Activated naive CD4-positive, alpha-beta T cell treated with anti-CD3 and anti-CD28 coated beads, Interleukin-2, amount 10 ng/mL, durations not matched to agents 7 days and 5 days (primary cell): ENCODE measurements around the gene ST6GALNAC5.

Experiments used
- CTCF ChIA-PET: fragments of 350-600 bp; sonication (Branson Sonifier 250); formaldehyde crosslinking; loops from one replicate; lab custom pipeline; 2021; ENCODE audit warnings: antibody characterized with exemption; lab: Charles Lee
- DNase-seq: peaks from one replicate; pipeline ENCODE4 v3.0.0-alpha.2; 2020
- H3K27ac Mint-ChIP-seq: one replicate; pipeline ENCODE4 v1.8.0; 2021; ENCODE audit warnings: mild to moderate bottlenecking, moderate library complexity, mixed read lengths
- H3K27me3 Mint-ChIP-seq: one replicate; pipeline ENCODE4 v1.8.0; 2021; ENCODE audit warnings: mild to moderate bottlenecking, mixed read lengths
- H3K36me3 Mint-ChIP-seq: one replicate; pipeline ENCODE4 v1.8.0; 2021; ENCODE audit warnings: mixed read lengths
- H3K4me1 Mint-ChIP-seq: one replicate; pipeline ENCODE4 v1.8.0; 2021; ENCODE audit warnings: mixed read lengths
- H3K4me3 Mint-ChIP-seq: one replicate; pipeline ENCODE4 v1.8.0; 2021; ENCODE audit warnings: mild to moderate bottlenecking, moderate library complexity, mixed read lengths
- H3K9me3 Mint-ChIP-seq: one replicate; pipeline ENCODE4 v1.8.0; 2021; ENCODE audit warnings: mixed read lengths

Gene ST6GALNAC5

DNA sequence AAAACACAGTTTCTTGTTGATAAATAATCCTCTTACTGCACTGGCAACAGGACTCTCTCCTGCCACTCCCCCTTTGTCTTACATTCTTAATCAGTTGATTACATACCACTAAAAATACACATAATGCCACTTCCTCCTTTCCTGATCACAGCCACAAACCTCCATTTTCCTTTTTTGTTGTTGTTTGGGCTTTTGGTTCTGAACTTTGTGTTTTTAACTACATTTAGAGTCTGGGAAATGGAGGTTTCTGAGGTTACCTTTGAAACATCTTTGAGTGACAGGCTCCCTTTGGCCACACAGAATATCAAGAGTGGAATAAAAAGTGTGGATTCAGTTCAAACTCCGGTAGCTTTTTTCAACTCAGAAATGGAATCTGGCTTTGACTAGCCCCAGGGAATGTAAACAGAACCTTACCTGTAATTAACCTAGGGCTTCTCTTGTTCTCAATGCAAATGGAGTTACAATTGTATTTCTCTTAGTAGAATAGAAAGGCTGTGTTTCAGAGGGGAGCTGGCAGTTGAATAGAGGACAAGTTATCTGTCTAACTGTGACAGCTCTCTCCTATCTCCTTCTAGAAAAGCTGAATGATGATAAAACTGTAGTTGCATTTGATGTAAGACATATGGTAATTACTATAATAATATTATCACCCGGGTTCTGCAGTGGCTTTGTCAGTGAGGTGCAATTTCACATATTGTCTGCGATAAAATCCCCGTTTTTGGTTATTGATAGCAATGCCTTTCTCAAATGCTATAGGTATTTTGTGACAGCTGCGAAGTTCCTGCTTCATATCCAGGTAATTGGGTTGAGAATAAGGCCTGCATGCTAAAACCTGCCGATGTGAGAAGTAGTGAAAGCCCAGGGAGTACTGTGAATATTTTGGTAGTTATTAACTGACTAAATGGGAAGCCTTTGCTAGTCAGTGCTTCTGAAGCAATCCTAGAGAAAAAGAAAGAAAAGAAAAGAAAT lies 66.9 kb downstream of the ST6GALNAC5 start:
- Mint-ChIP-seq H3K4me1 (peaks cover 2% of the 10 kb centered on the region), H3K9me3 (no peaks in the 10 kb centered on the region), H3K27me3 (no peaks in the 10 kb centered on the region), H3K36me3 (no peaks in the 10 kb centered on the region), H3K27ac (no peak overlapping the region), H3K4me3 (no peak overlapping the region)
- no peak for DNase-seq
- CTCF ChIA-PET, result no interaction called here

DNA sequence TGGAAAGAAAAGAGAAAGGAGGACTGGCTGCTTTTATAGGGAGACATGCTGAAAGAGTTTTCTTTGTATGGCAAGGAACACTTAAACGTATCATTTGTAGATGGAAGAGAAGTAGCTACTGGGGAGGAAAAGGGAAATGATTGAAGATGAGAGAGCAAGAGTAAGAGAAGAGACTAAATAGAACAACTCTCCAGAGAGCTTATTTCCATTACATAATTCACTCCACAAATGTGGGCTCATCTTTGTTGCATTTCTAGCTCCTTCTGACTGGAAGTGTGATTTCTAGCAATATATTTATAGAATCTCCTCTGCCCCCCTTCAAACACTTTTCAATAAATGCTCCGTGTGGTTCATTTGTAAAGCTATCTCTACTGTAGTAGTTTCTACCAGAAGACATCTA lies 71.0 kb downstream of the ST6GALNAC5 start:
- Mint-ChIP-seq H3K27ac (no peak overlapping the region), H3K27me3 (peaks cover 3% of the 10 kb centered on the region), H3K4me1 (peaks cover 2% of the 10 kb centered on the region), H3K36me3 (no peaks in the 10 kb centered on the region), H3K4me3 (no peak overlapping the region), H3K9me3 (no peaks in the 10 kb centered on the region)
- CTCF ChIA-PET, result interaction anchor here (0.8 kb wide), 1 partner anchor 11 kb away, joined by 3 read pairs; no protein-coding TSS in a partner anchor
- no peak for DNase-seq

DNA sequence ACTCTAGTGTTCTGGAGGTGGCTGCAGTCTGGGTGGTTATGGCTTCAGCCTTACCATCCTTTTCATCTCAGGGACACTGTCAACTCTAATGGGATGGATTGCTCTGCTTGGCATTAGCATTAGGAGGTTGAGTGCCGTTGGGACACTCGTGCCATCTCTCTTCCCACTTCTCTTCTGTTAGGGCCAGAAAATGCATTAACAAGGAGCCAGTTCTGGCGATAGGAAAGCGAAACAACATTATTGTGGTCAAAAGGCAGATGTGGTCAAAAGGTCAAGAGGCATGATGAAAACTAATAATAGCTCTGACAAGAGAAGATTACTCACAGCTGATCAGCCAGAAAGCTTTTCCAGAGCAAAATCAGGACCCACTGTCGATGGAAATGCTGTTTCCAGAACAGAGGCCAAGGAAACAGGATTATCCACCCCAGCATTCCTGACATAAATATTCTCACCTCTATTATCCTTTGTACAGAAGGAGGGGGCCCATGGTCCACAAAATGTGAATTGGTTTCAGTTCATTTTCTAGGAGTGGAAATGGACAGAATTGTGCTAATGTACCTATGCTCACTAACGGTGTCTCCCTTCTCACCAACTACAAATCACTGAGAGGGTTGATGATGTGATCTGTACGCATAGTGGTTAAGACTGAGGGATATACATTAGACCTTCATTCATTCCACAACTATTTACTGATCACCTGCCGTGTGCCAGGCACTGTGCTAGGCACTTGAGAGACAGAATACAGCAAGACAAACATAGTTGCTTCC lies 72.0 kb downstream of the ST6GALNAC5 start:
- no peak overlapping the region for H3K4me3 Mint-ChIP-seq
- H3K27ac Mint-ChIP-seq, result no peak overlapping the region
- CTCF ChIA-PET, result no interaction called here
- H3K9me3 Mint-ChIP-seq, result no peaks in the 10 kb centered on the region
- peaks cover 3% of the 10 kb centered on the region for H3K27me3 Mint-ChIP-seq
- no peak for DNase-seq
- H3K4me1 Mint-ChIP-seq, result no peaks in the 10 kb centered on the region
- H3K36me3 Mint-ChIP-seq, result no peaks in the 10 kb centered on the region

DNA sequence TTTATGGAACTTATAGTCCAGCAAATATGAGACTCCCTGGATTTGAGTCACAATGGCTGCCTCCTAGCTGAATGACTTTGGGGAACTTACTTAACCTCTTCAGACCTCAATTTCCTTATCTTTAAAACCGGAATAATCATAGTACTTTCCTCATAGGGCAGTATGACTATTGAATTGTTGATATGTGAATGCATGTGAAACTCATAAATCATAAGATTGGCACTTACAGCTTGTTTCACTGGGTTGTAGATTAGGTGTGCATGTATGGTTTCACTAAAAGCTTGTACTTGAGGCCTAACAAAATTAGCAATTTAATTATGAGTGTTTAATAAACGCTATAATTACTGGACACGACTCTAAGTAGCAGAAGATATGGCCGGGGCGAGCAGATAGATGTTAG lies 72.5 kb downstream of the ST6GALNAC5 start:
- Mint-ChIP-seq H3K27me3 (peaks cover 3% of the 10 kb centered on the region), H3K9me3 (no peaks in the 10 kb centered on the region), H3K4me1 (no peaks in the 10 kb centered on the region), H3K4me3 (no peak overlapping the region), H3K36me3 (no peaks in the 10 kb centered on the region), H3K27ac (no peak overlapping the region)
- DNase-seq, result no peak
- CTCF ChIA-PET, result interaction anchor here (1.3 kb wide), 1 partner anchor 38 kb away, joined by 3 read pairs; no protein-coding TSS in a partner anchor

DNA sequence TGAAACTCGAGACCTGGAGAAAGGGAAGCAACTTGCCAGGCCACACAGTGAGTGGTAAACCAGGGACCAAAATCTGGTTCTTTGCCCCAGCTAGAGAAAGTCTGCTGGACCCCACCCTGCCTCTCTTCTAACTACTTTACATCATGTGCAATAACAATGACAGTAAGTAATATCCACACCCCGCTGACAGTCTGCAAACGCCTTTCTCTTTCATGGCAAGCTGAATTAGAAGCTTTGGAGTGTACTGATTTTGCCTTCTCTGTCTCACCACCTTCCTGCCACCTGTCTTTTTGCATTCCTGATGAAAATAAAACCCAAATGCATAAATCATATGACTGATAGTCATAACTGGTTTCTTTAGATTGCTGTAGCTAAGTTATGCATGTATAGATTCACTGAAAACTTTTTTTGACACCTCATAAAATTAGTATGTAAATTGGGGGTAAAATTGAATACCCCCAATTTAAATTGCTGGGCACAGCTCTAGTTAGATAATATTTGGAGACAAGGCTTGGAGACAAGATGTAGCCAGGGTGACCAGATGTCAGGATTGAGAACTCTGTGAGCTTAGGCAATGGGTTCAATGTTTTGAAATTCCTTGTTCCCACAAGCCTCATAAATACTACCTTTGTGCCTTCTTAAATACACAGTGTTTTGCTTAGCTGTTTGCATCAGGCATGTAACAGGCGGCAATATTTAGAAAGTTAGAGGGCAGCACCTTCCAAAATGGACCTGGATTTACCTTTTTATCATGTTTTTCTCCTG lies 73.5 kb downstream of the ST6GALNAC5 start:
- H3K27me3 Mint-ChIP-seq, result peaks cover 3% of the 10 kb centered on the region
- no peak overlapping the region for H3K27ac Mint-ChIP-seq
- no peaks in the 10 kb centered on the region for H3K4me1 Mint-ChIP-seq
- no peak overlapping the region for H3K4me3 Mint-ChIP-seq
- H3K9me3 Mint-ChIP-seq, result no peaks in the 10 kb centered on the region
- CTCF ChIA-PET, result interaction anchor here (1.3 kb wide), 1 partner anchor 39 kb away, joined by 3 read pairs; no protein-coding TSS in a partner anchor
- H3K36me3 Mint-ChIP-seq, result no peaks in the 10 kb centered on the region
- DNase-seq, result no peak

DNA sequence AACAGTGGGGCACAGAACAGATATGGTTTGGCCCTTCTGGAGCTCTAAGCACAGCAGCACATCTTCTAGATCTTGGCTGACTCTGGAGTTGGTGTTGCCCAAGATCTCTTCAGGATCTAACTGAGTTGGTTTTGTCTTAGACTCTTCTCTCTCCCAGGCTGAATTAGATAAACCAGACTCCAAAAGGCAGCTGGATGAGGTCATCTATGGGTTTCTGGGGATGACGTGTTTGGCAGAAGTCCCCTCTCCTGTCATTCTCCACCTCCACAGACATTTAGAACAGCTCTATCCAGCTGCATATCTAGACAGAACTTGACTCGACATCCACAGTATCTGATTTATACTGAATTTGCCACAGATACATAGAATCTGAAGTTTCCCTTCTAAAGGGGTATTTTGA lies 75.3 kb downstream of the ST6GALNAC5 start:
- Mint-ChIP-seq H3K36me3 (no peaks in the 10 kb centered on the region), H3K4me1 (no peaks in the 10 kb centered on the region), H3K9me3 (no peaks in the 10 kb centered on the region), H3K27ac (no peak overlapping the region), H3K27me3 (peaks cover 3% of the 10 kb centered on the region), H3K4me3 (no peak overlapping the region)
- CTCF ChIA-PET, result no interaction called here
- no peak for DNase-seq

DNA sequence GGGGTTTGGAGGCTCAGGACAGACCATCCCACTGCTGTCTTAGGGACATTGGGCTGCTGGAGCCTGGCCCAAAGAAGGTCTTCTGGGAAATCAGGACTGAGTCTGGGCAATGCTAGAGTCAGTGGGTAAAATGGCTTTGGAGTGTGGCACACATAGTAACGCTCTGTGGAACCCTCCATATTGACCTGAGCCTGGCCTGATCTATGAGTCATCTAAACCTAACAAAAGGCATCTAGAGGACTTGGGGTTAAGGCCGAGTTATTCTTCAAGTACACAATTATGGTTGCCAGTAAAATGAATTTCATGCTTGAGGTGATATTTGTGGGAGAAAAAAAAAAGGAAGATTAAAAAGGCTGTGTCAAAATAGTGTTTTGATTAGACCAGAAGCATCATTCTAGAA lies 77.7 kb downstream of the ST6GALNAC5 start:
- Mint-ChIP-seq H3K36me3 (no peaks in the 10 kb centered on the region), H3K27me3 (peaks cover 3% of the 10 kb centered on the region), H3K27ac (no peak overlapping the region), H3K4me3 (no peak overlapping the region), H3K9me3 (no peaks in the 10 kb centered on the region), H3K4me1 (no peaks in the 10 kb centered on the region)
- no peak for DNase-seq
- CTCF ChIA-PET, result no interaction called here

DNA sequence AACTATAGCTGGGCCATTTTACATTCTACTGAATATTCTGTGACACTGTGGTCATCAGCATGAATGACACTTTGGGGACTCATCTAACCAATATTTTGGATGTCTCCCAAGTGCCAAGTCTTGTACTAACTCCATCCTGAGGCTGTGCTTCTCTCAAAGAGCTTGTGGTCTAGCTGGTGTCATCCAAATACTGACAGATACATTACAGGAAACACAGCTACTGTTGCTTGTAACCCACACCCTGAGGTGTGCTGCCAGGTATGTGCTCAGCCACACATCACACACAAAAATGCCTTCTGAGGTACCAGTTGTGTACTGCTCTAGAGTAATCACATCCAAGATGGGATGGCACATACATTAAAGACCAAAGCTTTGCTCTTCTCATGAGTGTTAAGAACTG lies 81.6 kb downstream of the ST6GALNAC5 start:
- Mint-ChIP-seq H3K4me1 (no peaks in the 10 kb centered on the region), H3K27ac (no peak overlapping the region), H3K4me3 (no peak overlapping the region), H3K9me3 (no peaks in the 10 kb centered on the region), H3K36me3 (no peaks in the 10 kb centered on the region), H3K27me3 (no peaks in the 10 kb centered on the region)
- CTCF ChIA-PET, result interaction anchor here (1.2 kb wide), 1 partner anchor 10 kb away, joined by 3 read pairs; no protein-coding TSS in a partner anchor
- DNase-seq, result no peak

DNA sequence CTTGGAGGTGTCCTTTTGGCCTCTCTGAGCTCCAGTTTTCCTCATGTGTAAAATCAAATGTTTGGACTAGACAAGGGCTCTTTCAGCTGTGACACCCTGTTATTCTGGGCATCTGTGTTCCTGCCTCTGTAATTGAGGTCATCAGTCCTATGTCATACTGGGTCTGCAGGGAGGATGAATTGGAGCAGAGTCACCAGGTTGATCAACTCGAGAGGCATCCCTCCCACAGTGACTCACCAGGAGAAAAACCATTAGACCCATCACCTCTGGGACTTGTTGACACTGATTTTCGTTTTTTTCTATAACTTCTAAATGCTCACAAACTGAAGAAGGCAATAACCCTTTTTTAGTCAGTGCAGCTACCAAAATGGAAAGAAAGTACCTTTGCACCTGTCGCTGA lies 82.2 kb downstream of the ST6GALNAC5 start:
- DNase-seq, result no peak
- Mint-ChIP-seq H3K36me3 (no peaks in the 10 kb centered on the region), H3K4me3 (no peak overlapping the region), H3K27ac (no peak overlapping the region), H3K27me3 (no peaks in the 10 kb centered on the region), H3K9me3 (no peaks in the 10 kb centered on the region), H3K4me1 (no peaks in the 10 kb centered on the region)
- CTCF ChIA-PET, result interaction anchor here (1.2 kb wide), 1 partner anchor 11 kb away, joined by 3 read pairs; no protein-coding TSS in a partner anchor

DNA sequence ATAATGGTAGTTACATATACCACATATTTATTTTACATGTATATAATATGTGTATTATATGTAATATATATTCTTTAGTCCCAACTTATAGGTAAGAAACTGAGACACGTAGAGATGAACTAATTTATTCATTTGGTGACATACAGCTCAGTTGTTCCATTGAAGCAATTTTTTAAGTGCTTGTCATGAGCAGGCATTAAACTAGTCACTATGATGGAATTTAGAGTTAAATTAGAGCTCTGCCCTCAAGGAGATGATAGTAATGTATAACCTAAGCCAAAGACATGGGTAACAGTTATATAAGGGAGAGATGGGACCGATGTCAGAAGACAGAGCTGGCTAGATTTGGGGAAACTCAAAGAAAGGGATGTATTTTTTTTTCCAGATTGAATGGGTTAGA lies 83.0 kb downstream of the ST6GALNAC5 start:
- Mint-ChIP-seq H3K9me3 (no peaks in the 10 kb centered on the region), H3K27me3 (no peaks in the 10 kb centered on the region), H3K4me1 (no peaks in the 10 kb centered on the region), H3K36me3 (no peaks in the 10 kb centered on the region), H3K4me3 (no peak overlapping the region), H3K27ac (no peak overlapping the region)
- CTCF ChIA-PET, result no interaction called here
- DNase-seq, result no peak

DNA sequence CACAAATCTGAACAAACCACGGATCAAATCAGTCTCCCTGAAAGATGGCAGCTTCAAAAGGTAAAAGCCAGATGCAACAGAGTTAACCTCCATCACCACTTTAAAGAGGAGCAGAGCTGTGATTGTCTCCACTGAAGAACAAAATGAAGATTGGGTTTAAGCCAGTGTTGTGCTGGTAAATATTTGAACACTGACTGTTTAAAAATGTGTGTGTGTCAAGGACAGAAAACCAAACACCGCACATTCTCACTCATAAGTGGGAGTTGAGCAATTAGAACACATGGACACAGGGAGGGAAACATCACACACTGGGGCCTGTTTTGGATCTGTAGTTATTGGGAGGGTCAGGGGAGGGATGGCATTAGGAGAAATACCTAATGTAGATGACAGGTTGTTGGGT lies 83.9 kb downstream of the ST6GALNAC5 start:
- no peak for DNase-seq
- H3K27me3 Mint-ChIP-seq, result no peaks in the 10 kb centered on the region

DNA sequence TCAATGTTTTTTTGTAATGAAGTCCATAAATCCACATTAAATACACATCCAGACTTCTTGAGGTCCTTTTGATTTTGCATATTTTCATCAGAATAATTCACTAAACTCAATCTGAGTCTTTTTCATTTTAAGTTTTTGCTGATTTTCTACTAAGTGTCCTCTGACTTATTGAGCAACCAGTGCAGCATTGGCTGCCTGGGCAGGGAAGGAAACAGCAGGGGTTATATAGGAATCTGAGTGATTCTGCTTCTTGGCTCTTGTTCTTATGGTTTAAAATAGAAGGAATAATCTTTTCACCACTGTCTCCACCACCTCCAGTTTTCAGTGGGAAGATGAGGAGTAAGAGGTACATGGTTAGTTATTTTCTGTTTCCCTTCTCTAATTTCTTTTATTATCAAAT lies 88.4 kb downstream of the ST6GALNAC5 start:
- no peak for DNase-seq
- H3K9me3 Mint-ChIP-seq, result no peaks in the 10 kb centered on the region
- CTCF ChIA-PET, result no interaction called here
- H3K4me3 Mint-ChIP-seq, result no peak overlapping the region
- no peaks in the 10 kb centered on the region for H3K4me1 Mint-ChIP-seq
- H3K27me3 Mint-ChIP-seq, result no peaks in the 10 kb centered on the region
- no peak overlapping the region for H3K27ac Mint-ChIP-seq
- no peaks in the 10 kb centered on the region for H3K36me3 Mint-ChIP-seq

More for the DNA sequence above, 83.9 kb downstream of the ST6GALNAC5 start:
- CTCF ChIA-PET, result no interaction called here
- Mint-ChIP-seq H3K36me3 (no peaks in the 10 kb centered on the region), H3K9me3 (no peaks in the 10 kb centered on the region), H3K4me3 (no peak overlapping the region), H3K27ac (no peak overlapping the region), H3K4me1 (no peaks in the 10 kb centered on the region)

DNA sequence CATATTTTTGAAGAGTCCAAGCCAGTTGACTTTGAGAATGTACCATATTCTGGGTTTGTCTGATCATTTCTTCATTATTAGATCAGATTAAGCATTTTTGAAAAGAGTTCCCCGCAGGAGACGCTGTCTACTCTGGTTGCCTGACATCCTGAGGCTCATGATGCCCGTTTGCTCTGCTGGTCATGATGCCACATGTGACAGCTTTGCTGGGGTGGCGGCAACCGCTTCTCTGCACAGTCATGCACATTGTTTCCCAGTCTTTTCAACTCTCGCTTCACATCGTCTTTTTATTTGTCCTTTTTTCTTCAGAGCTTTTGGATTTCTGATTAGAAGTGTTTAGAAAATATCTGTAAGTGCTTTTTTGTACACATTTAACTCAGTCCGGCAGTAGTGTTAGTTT lies 90.7 kb downstream of the ST6GALNAC5 start:
- no peaks in the 10 kb centered on the region for H3K4me1 Mint-ChIP-seq
- no peaks in the 10 kb centered on the region for H3K36me3 Mint-ChIP-seq
- H3K27me3 Mint-ChIP-seq, result no peaks in the 10 kb centered on the region
- no peak for DNase-seq
- no peak overlapping the region for H3K27ac Mint-ChIP-seq
- no peak overlapping the region for H3K4me3 Mint-ChIP-seq
- H3K9me3 Mint-ChIP-seq, result no peaks in the 10 kb centered on the region
- CTCF ChIA-PET, result no interaction called here

DNA sequence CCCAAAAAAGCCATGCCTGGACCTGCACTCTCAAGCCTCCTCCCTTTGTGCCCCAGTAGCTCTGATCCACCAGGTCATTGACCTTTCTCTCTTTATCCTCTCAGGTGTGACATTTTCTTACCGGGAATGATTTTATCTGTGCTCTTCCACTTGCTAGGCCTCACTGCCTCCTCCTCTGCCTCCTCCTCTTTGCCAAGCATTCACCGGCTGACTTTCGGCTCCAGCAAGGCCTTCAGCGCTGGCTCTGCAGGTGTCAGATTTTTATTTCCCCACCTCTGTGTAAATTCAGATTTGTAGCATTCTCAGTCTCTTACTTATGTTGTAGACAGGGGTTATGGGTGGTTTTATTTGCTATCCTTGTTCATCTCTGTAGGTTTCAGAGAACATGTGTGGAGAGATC lies 91.5 kb downstream of the ST6GALNAC5 start:
- CTCF ChIA-PET, result no interaction called here
- H3K36me3 Mint-ChIP-seq, result no peaks in the 10 kb centered on the region
- DNase-seq, result no peak
- H3K4me3 Mint-ChIP-seq, result no peak overlapping the region
- H3K9me3 Mint-ChIP-seq, result no peaks in the 10 kb centered on the region
- no peaks in the 10 kb centered on the region for H3K4me1 Mint-ChIP-seq
- no peak overlapping the region for H3K27ac Mint-ChIP-seq
- H3K27me3 Mint-ChIP-seq, result no peaks in the 10 kb centered on the region
